Breast epithelium (tissue), 3 donors: Measurements from ENCODE around the gene CTCFL.

Source experiments
- POLR2AphosphoS5 ChIP-seq, 3 donors: sonication (generic); formaldehyde crosslinking; IDR thresholded peaks; one replicate each; pipeline ENCODE4 v1.6.1; 2017; ENCODE audit warnings: antibody characterized with exemption in 3 of 3
- TF ChIP-seq, protein P1 (sequence below), 3 donors: fragments of 450-650 bp; IDR thresholded peaks; one replicate each; pipeline ENCODE4 v1.5.1; 2016 to 2017; ENCODE audit warnings: antibody characterized with exemption in 3 of 3, mild to moderate bottlenecking in 3 of 3, moderate library complexity in 3 of 3

- TF ChIP-seq, protein P1, sequence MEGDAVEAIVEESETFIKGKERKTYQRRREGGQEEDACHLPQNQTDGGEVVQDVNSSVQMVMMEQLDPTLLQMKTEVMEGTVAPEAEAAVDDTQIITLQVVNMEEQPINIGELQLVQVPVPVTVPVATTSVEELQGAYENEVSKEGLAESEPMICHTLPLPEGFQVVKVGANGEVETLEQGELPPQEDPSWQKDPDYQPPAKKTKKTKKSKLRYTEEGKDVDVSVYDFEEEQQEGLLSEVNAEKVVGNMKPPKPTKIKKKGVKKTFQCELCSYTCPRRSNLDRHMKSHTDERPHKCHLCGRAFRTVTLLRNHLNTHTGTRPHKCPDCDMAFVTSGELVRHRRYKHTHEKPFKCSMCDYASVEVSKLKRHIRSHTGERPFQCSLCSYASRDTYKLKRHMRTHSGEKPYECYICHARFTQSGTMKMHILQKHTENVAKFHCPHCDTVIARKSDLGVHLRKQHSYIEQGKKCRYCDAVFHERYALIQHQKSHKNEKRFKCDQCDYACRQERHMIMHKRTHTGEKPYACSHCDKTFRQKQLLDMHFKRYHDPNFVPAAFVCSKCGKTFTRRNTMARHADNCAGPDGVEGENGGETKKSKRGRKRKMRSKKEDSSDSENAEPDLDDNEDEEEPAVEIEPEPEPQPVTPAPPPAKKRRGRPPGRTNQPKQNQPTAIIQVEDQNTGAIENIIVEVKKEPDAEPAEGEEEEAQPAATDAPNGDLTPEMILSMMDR (IDR thresholded peaks at IDR 0.05): no peak
- TF ChIP-seq POLR2AphosphoS5 (IDR thresholded peaks at IDR 0.05): no peak
Measured at GRCh38 chr20:57485770-57486169, 39.2 kb downstream of the CTCFL start.
